Measurements from ENCODE around the gene LRRC4C. TPM values are rescaled to one million over a fixed set of nuclear protein-coding genes. Genes with fewer than 3 reads are reported as not detected.

LRRC4C gene
- total RNA-seq, 2 experiments from 2014 or later = not detected

DNA sequence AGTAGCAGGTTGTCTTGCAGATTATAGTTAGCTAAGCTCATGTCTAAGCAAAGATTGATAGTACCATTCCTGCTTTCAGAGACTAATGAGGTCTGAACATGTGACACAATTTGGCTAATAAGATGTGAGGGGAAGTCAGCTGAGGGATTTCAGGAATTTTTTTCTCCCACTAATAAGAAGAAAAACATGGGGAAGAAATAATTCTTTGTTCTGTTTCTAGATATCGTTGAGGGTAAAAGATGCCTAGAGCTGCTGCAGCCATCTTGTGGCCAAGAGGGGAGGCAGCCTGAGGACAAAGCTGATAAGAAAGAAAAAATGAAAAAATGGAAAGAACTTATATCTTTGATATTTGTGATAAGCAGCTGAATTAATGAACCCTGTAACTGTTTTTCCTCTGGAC, 1334.4 kb downstream of the LRRC4C start:
- H3K27ac ChIP-seq (ENCODE audit: low read depth in 1 of 2, low read length in 2 of 2) = no peak overlapping the region
- Mint-ChIP-seq H3K36me3 (ENCODE audit: low read depth) (no peaks in the 10 kb centered on the region), H3K9me3 (peaks cover 8% of the 10 kb centered on the region), H3K27me3 (no peaks in the 10 kb centered on the region), H3K27ac (no peak overlapping the region), H3K4me3 (no peak overlapping the region), H3K4me1 (ENCODE audit: low read depth) (no peaks in the 10 kb centered on the region)
- no peak overlapping the region for H3K4me3 ChIP-seq (ENCODE audit: low read length)
- no peaks in the 10 kb centered on the region for H3K4me1 ChIP-seq (ENCODE audit: insufficient read depth, low read length)
- no peaks in the 10 kb centered on the region for H3K27me3 ChIP-seq (ENCODE audit: control insufficient read depth in 1 of 2, insufficient read depth in 2 of 2, low read length in 2 of 2)
- POLR2A ChIA-PET = no interaction called here
- no peaks in the 10 kb centered on the region for H3K9me3 ChIP-seq (ENCODE audit: control insufficient read depth in 1 of 2, insufficient read depth in 1 of 2, low read length in 2 of 2)
- CTCF ChIA-PET = no interaction called here
- H3K36me3 ChIP-seq (ENCODE audit: insufficient read depth, low read length) = no peaks in the 10 kb centered on the region
- intact Hi-C loops (cut with DNase I, micrococcal nuclease) = no loop called here
- DNase-seq (no peak), ATAC-seq (ENCODE audit: poor library complexity) (no peak)
- no peak for TF ChIP-seq CTCF (IDR thresholded peaks at IDR 0.05)

- intact Hi-C loops (cut with DNase I, micrococcal nuclease) = no loop called here
- no peak overlapping the region for H3K27ac ChIP-seq (ENCODE audit: low read depth in 1 of 2, low read length in 2 of 2)
- H3K27me3 ChIP-seq (ENCODE audit: control insufficient read depth in 1 of 2, insufficient read depth in 2 of 2, low read length in 2 of 2) = no peaks in the 10 kb centered on the region
- POLR2A ChIA-PET = no interaction called here
- H3K4me3 ChIP-seq (ENCODE audit: low read length) = no peak overlapping the region
- CTCF ChIA-PET = interaction anchor here (0.5 kb wide), 1 partner anchor 37 kb away, joined by 3 read pairs; no protein-coding TSS in a partner anchor
- H3K36me3 ChIP-seq (ENCODE audit: insufficient read depth, low read length) = no peaks in the 10 kb centered on the region
- Mint-ChIP-seq H3K27ac (no peak overlapping the region), H3K36me3 (ENCODE audit: low read depth) (no peaks in the 10 kb centered on the region), H3K9me3 (peaks cover 11% of the 10 kb centered on the region), H3K27me3 (no peaks in the 10 kb centered on the region), H3K4me3 (no peak overlapping the region), H3K4me1 (ENCODE audit: low read depth) (no peaks in the 10 kb centered on the region)
- DNase-seq (no peak), ATAC-seq (ENCODE audit: poor library complexity) (no peak)
- TF ChIP-seq CTCF (IDR thresholded peaks at IDR 0.05) = no peak
- H3K4me1 ChIP-seq (ENCODE audit: insufficient read depth, low read length) = no peaks in the 10 kb centered on the region
- H3K9me3 ChIP-seq (ENCODE audit: control insufficient read depth in 1 of 2, insufficient read depth in 1 of 2, low read length in 2 of 2) = peaks cover 5 to 8% of the 10 kb centered on the region in 2 experiments
These were observed 1339.8 kb downstream of the LRRC4C start for GRCh38 chr11:40119661-40120060.

DNA sequence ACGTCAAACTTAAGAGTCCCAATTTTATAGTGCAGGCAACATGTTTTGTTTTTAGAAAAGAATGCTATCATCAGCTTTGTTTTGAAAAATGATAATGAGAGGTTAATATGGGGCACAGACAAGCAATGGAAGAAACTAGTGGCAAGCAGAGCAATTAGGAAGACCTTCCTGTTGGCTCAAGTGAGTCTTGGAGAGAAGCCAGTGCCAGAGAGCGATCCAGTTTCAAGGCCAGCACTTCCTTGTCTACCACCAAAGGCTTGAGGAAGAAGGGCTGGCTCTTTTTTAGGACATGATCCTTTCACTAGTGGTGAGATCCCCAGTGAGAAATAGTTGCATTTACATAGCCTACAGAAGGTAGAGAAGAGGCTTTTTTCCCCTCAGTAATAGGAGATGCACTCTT, 1340.7 kb downstream of the LRRC4C start:
- H3K27me3 Mint-ChIP-seq = no peaks in the 10 kb centered on the region
- no peak for DNase-seq
- H3K9me3 Mint-ChIP-seq = peaks cover 9% of the 10 kb centered on the region
- no peaks in the 10 kb centered on the region for H3K4me1 Mint-ChIP-seq (ENCODE audit: low read depth)
- Histone ChIP-seq H3K4me3 (ENCODE audit: low read length) (no peak overlapping the region), H3K9me3 (ENCODE audit: control insufficient read depth in 1 of 2, insufficient read depth in 1 of 2, low read length in 2 of 2) (peaks cover 5 to 8% of the 10 kb centered on the region in 2 experiments), H3K27me3 (ENCODE audit: control insufficient read depth in 1 of 2, insufficient read depth in 2 of 2, low read length in 2 of 2) (no peaks in the 10 kb centered on the region), H3K4me1 (ENCODE audit: insufficient read depth, low read length) (no peaks in the 10 kb centered on the region), H3K27ac (ENCODE audit: low read depth in 1 of 2, low read length in 2 of 2) (no peak overlapping the region), H3K36me3 (ENCODE audit: insufficient read depth, low read length) (no peaks in the 10 kb centered on the region)
- TF ChIP-seq CTCF (IDR thresholded peaks at IDR 0.05) = no peak
- ATAC-seq (ENCODE audit: poor library complexity) = no peak
- POLR2A ChIA-PET = no interaction called here
- intact Hi-C loops (cut with DNase I, micrococcal nuclease) = no loop called here
- CTCF ChIA-PET = no interaction called here
- no peak overlapping the region for H3K27ac Mint-ChIP-seq
- no peak overlapping the region for H3K4me3 Mint-ChIP-seq
- no peaks in the 10 kb centered on the region for H3K36me3 Mint-ChIP-seq (ENCODE audit: low read depth)

All from CD4-positive, alpha-beta T cell (primary cell).